Prostate gland (tissue), 2 donors: ENCODE results near the gene GRID1.

Source experiments
- POLR2A ChIP-seq: fragments of 450-650 bp; IDR thresholded peaks from one replicate; pipeline ENCODE4 v1.6.1; 2016; ENCODE audit warnings: antibody characterized with exemption, mild to moderate bottlenecking
- TF ChIP-seq, protein P1 (sequence below), 4 experiments: fragments of 200-600 bp in 2 of 4; fragments of 450-650 bp in 2 of 4; sonication (generic) in 2 of 4; IDR thresholded peaks; 1 replicate in 3 of 4; 2 replicates in 1 of 4; pipeline ENCODE4 v1.5.1; 2016 to 2019; ENCODE audit warnings: antibody characterized with exemption in 4 of 4, mild to moderate bottlenecking in 2 of 4, moderate library complexity in 2 of 4

DNA sequence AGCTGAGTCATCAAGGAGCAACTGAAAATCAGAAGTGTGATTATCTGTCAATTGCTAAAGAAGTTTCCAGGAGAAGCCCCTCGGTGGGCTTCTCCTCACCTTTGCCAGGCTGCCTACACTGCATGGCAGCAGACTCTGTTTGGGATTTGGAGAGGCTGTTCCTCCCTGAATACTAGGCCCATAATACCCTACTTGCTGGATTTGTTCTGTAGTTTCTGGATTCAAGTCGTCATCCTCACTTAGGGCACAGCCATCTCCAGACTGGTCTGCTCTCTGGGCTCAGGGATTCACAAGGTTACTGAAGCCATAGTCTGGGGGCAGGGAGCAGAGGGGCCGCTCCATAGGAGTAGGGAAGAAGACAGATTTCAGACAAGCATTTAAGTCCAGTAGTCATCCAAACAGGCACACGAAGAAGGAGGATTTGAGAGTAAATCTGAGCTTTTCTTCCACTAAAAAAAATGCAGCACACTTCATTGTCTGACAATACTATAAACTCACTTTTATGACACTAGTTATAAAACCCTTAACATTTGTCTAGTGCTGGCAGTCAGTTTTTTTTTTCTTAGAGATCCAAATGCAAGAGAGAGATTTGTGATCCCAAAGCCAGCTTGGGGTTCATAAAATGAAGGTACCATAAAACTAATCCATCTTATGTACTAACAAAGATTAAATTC lies 723.3 kb downstream of the GRID1 start:
- TF ChIP-seq, protein P1, sequence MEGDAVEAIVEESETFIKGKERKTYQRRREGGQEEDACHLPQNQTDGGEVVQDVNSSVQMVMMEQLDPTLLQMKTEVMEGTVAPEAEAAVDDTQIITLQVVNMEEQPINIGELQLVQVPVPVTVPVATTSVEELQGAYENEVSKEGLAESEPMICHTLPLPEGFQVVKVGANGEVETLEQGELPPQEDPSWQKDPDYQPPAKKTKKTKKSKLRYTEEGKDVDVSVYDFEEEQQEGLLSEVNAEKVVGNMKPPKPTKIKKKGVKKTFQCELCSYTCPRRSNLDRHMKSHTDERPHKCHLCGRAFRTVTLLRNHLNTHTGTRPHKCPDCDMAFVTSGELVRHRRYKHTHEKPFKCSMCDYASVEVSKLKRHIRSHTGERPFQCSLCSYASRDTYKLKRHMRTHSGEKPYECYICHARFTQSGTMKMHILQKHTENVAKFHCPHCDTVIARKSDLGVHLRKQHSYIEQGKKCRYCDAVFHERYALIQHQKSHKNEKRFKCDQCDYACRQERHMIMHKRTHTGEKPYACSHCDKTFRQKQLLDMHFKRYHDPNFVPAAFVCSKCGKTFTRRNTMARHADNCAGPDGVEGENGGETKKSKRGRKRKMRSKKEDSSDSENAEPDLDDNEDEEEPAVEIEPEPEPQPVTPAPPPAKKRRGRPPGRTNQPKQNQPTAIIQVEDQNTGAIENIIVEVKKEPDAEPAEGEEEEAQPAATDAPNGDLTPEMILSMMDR (IDR thresholded peaks at IDR 0.05), result no peak
- no peak for TF ChIP-seq POLR2A
